D721Med (cell line): ENCODE measurements around the gene S1PR2.
A peak's percentile ranks its signal among the peaks of the same experiment; 100 is the strongest.

Source experiments
- DNase-seq: peaks from one replicate; pipeline ENCODE4 v3.0.0; 2011; ENCODE audit warnings: low spot score; ENCODE audit not compliant: insufficient read length
- FAIRE-seq: peaks from 2 replicates; lab custom pipeline; 2011; peaks lifted over from hg19 to GRCh38; lab: Jason Lieb, UNC
- TF ChIP-seq, protein P1 (sequence below): IDR thresholded peaks from 2 replicates; pipeline ENCODE4 v1.5.1; 2012; ENCODE audit warnings: mild to moderate bottlenecking, control low read depth; ENCODE audit not compliant: insufficient read depth; ENCODE audit errors: missing control alignments

Gene S1PR2

GRCh38 chr19:10194500-10195198 is 36.5 kb downstream of the S1PR2 start, which contains the start of gene DNMT1:
TSS of gene DNMT1 (minus strand) at chr19:10194953. CDS start at chr19:10194899, 54 bp downstream.
- TF ChIP-seq, protein P1, sequence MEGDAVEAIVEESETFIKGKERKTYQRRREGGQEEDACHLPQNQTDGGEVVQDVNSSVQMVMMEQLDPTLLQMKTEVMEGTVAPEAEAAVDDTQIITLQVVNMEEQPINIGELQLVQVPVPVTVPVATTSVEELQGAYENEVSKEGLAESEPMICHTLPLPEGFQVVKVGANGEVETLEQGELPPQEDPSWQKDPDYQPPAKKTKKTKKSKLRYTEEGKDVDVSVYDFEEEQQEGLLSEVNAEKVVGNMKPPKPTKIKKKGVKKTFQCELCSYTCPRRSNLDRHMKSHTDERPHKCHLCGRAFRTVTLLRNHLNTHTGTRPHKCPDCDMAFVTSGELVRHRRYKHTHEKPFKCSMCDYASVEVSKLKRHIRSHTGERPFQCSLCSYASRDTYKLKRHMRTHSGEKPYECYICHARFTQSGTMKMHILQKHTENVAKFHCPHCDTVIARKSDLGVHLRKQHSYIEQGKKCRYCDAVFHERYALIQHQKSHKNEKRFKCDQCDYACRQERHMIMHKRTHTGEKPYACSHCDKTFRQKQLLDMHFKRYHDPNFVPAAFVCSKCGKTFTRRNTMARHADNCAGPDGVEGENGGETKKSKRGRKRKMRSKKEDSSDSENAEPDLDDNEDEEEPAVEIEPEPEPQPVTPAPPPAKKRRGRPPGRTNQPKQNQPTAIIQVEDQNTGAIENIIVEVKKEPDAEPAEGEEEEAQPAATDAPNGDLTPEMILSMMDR: no peak
- FAIRE-seq: no peak
- peak; percentile 100 for DNase-seq

GRCh38 chr19:10193790-10194499 is 37.2 kb downstream of the S1PR2 start:
- DNase-seq: no peak
- TF ChIP-seq, protein P1: no peak
- FAIRE-seq: no peak

- FAIRE-seq (no peak), DNase-seq (no peak)
- TF ChIP-seq, protein P1: no peak
These were observed 38.2 kb downstream of the S1PR2 start for GRCh38 chr19:10192922-10193321.

- no peak for DNase-seq
- no peak for FAIRE-seq
- TF ChIP-seq, protein P1: no peak
These were observed 39.8 kb downstream of the S1PR2 start for GRCh38 chr19:10191347-10191746.

DNA sequence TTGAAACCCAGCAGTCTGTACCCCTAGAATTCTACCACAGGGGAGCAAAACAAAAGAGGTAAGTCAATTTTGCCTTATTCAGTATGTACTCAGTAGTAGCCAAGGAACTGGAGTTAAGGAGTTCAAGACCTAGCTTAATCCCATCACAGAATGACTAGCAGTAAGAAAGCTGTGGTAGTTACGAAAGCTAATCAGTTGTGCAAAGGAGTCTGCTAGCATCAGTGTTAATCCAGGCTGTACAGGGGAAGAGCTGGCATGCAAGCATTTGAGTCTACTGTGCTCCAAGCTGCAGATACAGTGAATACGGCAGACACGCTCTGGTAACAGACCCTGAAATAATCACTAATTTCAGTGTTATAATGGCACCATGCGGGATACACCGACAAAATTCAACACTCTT is 41.1 kb downstream of the S1PR2 start:
- TF ChIP-seq, protein P1: no peak
- peak; percentile 49 for DNase-seq
- FAIRE-seq: peak; percentile 79

DNA sequence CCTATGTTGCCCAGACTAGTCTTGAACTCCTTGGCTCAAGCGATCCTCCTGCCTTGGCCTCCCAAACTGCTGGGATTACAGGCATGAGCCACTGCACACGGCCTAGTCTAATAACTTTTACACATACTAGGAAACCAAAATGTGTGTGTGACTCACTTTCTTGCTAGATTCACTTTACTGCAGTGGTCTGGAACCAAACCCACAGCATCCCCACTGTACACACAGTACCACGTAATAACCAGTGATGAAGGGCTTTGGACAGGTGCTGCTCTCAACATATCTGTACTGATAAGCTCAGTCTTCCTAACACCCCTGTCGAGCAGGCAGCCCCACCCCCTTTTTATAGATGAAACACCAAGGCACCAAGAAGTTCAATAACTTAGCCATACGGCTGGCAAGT is 41.5 kb downstream of the S1PR2 start:
- FAIRE-seq: no peak
- no peak for DNase-seq
- TF ChIP-seq, protein P1: no peak

DNA sequence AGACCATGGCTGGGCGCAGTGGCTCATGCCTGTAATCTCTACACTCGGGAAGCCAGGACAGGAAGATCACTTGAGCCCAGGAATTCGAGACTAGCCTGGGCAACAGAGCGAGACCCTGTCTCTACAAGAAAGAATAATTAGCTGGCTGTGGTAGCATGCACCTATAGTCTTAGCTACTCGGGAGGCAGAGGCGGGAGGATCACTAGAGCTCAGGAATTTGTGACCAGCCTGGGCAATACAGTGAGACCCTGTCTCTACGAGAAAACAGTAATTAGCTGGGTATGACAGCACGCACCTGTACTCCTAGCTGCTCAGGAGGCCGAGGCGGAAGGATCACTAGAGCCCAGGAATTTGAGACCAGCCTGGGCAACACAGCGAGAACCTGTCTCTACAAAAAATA is 43.8 kb downstream of the S1PR2 start:
- TF ChIP-seq, protein P1: no peak
- DNase-seq: no peak
- no peak for FAIRE-seq
